Measurements from ENCODE around the gene PCGF2.
"Not testable (repeated sequence)": the region's sequence is repeated elsewhere in the genome, so short reads cannot be mapped to it uniquely, and the experiment has no call there.

Gene PCGF2

DNA sequence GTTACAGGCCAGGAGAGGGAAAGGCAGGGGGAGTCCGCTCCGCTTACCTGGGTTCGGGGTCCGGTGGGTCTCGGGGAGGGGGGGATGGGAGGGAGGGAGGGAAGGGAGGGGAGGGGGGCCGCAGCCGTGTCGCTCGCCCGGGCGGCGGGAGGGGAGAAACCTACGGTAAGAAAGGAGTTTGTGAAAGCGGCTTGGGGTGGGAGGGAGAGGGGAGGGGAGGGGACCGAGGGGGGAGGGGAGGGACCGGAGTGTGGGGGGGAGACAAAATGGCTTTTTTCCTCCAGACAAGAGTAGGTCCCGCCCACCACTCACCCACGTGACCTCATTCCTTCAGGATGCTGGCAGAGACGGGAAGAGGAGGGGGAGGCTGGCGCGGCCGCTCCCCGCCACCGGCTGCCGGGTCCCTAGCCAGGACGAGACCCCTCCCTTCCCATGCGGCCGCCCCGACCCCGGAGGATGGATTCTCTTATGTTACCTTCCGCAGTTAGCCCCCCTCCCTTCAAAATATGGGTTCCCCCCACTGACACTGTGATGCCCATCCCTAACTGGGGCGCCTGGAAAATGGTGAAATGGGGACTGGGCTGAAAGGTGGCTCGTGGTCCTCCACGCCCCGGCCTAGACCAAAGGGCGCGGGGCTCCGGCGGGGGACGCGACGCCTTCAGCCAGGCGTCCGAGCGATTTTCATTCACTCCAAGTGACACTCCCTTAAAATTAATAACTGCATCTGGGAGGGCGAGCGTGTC is at the start of gene PCGF2:
PCGF2 (minus strand) TSS at position 188 of the 743 bp plus-strand sequence. CDS start 7,934 bp downstream, outside the sequence.
- peak; percentile 88 for DNase-seq

DNA sequence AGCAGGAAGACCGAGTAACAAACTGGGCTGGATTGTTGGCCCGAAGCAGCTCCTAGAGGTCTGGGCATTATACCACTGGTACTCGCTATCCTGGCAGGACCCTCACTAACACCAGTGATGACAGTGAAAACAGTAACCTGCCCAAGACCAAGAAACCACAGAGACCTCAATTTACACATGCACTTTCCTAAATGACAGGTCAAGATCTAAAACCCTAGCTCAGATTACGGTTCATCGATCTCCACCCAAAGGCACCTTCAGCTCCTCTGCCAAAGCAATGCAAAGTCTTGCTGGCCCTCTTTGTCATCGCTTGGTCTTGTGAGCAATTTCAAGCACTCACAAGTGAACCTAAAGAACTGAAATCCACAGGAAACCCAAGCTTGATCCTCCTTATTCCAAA is 49.7 kb upstream of the PCGF2 start:
- DNase-seq: no peak

DNA sequence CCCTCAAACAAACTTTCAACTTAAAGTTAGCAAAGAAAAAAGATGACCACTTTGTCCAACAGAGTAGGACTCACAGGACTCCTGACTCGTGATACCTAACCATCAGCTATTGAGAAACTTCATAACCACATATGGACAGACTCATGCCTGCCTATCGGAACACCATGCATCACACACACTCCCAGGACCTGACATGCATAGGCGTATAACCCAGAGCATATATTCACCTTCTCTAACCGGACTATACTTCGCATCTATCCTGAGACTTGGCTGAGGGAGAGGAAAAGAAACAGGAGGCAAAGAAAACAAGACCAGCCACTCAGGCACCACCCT is 49.0 kb upstream of the PCGF2 start:
- no peak for DNase-seq

DNA sequence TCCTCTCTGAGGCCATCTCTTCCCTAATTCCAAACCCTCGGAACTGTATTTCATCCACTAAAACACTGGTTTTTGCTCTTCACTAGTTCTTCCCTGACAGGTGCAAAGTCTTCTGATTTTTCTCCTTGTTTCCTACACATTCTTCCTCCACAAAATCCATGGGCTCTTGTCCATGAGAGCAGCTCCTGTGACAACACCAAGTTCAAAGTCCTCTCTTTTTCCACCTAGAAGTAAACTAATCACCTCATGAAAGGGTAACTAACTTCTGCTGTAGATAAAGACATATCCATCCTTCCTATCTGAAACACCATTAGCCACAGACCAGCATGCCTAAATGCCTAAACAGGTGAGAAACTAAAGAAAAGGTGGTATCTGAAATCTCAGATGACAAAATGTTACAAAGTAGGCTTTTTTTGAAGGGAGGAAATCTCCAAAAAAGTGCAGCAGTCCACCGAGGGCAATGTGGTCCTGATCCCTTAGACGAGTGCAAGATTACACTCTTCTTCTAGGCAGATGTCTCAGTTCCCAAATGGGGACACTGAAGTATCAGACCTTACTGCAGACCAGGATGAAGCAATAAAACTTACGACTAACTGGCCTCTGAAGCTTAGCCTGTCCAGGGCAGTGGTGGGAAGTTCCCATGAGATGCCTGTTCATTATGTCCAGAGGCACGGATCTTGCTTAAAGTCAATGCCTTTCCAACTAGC is 48.5 kb upstream of the PCGF2 start:
- DNase-seq: no peak

DNA sequence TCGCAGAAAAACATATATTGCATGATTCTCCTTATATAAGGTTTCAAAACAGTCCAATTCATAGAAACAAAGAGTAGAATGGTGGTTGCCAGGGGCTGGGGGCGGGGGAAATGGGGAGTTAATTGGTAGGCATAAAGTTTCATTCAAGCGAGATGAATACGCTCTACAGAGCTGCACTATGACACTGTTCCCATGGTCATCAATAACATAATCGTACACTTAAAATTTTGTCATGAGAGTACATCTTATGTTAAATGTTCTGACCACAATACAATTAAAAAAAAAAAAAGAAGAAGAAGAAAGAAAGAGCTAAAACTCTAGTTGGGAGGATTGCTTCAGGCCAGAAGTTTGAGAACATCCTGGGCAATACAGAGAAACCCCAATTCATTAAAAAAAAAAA is 46.1 kb upstream of the PCGF2 start:
- no peak for DNase-seq

DNA sequence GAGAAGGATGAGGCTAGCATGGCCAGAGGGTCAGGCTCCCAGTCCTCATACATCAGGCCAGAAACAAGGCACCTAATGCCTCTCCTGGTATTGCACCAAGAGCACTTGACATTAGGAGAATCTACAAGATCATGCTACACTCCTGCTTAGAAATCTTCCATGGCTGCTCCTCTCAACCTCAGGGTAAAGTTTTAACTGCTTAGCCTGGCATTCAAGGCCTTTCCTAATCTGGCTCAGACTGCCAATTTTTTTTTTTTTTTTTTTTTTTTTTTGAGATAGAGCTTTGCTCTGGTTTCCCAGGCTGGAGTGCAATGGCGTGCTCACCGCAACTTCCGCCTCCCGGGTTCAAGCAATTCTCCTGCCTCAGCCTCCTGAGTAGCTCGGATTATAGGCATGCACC is 43.0 kb upstream of the PCGF2 start:
- no peak for DNase-seq

DNA sequence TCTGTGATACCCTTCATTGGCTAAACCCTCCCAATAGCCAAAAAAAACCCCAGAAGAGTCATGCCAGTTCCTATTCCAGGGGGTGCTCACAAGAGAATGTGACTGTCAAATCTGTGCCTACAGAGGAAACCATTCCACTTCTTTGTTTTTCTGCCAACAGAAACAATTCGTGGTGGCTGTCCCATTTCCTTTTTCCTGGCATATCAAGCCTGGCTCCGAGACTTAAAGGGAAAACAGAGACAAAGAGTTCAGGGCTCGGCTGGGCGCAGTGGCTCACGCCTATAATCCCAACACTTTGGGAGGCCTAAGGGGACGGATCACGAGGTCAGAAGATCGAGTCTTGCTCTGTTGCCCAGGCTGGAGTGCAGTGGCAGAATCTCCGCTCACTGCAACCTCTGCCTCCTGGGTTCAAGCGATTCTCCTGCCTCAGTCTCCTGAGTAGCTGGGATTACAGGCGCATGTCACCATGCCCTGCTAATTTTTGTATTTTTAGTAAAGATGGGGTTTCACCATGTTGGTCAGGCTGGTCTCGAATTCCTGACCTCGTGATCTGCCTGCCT is 42.1 kb upstream of the PCGF2 start:
- not testable (repeated sequence) for DNase-seq

DNA sequence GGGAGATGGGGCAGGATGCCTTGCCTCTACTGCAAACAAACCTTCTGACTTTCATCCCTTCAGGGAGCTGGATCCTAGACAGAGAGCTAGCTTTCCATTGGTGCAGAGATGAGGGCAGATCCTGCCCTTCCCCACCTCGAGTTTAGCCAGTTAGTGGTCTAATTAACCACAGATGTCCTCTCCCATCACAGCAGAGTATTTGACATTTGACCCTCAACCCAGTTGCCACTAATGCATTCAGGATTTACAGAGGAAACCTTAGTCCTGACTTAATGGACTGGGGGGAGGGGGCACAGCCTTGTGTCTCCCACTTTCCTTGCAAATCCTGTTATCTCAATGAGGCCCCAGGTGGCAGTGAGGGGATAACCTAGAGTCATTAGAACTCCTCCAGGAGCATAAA is 41.0 kb upstream of the PCGF2 start:
- no peak for DNase-seq

DNA sequence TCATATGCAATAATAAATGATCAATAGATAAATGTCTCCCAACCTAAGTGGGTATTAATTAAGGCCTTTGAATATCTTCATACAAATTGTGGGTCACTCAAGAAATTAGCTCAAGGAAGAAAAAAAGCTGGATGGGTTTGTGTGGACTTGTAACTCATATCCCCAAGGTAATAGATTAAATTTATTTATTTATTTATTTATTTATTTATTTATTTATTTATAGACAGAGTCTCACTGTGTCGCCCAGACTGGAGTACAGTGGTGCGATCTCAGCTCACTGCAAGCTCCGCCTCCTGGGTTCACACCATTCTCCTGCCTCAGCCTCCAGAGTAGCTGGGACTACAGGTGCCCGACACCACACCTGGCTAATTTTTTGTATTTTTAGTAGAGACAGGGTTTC is 39.9 kb upstream of the PCGF2 start:
- not testable (repeated sequence) for DNase-seq

DNA sequence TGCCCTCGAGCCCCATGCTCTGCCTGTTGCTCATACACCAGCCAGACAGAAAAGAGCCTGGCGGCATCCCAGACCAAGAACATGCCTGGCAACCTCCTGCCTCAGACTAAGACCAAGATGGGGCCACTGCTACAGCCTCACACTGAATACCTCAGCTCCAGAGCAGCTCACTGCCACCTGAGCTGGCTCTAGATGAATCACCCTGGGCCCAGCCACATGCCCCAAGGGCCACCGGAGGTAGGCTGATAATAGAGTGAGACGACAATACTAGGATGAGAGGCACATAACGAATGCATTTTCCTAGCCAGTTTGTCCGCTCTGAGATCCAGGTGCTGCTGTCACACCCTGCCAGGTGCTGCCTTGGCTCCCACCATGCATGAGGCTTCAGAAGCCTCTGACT is 38.2 kb upstream of the PCGF2 start:
- no peak for DNase-seq

DNA sequence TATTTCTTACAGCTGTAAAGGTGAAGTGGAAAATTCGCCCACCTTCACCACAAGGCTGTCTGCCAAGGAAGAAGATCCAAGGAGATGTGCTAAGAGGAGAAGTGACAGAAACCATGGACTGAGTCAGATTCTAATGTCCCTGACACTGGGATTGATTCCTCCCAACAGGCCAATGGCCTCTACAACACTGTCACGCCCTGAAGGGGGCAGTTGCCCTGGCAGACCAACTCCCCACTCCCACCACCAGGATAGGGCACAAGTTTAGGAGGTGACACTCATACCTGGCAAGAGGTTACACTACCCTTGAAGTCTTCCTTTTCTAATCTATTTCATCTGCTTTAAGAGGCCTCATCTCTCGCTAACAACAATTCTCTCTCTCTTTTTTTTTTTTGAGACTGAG is 35.1 kb upstream of the PCGF2 start:
- DNase-seq: no peak

DNA sequence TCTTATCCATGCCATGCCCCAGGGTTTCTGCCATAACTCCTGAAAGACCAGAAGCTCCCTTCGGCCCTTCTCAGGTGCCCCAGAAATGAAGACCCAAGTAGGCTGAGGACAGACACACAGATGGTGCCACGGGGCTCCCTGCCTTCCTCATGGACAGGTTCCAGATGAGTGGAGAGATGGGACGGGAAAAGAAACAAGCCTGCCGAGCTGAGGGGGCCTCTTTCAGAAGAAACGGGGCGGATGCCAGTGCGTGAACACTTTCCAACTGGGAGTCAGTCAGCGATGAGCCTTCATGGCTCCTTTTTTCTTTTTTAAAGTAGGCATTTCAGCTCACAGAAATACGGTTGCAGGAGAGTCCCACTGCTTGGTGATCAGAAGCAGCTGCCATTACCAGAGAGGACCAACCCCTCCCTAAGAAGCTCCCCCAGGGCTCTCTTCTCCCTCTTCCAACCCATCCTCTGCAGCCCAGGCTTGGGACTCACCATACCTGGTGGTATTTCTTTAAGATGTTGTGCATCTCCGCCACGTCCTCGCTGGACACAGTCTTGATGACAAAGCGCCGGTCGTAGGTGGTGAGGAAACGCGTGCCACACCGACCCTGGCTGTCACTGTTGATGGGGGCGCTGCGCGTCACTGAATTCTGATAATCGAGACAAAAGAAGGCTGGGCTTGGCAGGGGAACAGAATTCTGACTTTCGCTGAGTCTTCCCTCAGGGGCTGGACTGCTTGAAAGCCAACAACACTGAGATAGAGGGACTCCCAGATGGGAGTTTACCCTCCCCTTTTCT is 32.0 kb upstream of the PCGF2 start:
- DNase-seq: no peak

DNA sequence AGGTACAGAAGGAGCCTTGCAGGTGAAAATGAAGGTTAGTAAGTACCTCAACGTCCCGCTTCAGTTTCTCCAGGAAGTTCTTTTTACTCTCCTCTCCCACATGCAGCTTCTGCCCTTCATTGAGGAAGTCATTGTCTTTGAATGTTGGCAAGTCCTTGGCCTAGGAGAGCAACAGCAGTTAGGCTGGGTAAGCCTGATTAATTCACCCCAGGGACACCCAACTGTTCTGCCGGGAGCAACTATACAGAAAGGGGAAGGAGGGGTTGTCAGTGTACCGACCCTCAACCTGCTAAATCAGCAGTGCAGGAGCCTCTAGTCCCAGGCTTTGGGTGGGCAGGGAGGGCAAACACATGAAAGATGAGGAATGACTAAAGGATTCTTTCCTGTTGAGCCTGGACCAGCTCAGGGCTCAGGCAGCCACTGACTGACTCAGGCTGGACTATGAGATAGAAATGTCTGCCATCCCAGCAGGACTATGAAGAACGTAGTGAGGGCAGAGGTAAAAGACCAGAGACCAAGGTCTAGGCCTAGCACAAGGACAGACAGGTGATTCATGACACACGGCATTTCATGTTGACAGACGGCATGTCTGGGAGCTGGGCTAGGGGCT is 29.6 kb upstream of the PCGF2 start:
- no peak for DNase-seq

DNA sequence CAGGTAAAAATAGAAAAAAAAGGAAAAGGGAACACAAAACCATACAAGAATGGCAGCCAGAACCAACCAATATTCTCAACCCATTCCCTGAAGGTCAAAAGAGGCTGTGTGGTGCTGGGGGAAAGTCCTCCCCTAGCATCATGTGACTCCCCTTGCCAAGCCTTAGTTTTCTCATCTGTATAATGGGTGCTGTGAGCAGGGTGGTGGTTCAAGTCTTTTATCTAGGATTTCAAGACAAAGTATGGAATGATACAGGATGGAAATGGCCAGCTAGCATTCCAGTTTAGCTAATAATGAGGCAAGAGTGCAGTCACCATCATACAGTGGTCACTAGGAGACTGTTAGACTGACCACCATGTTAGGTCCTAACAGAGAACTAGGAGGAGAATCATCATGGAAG is 25.1 kb upstream of the PCGF2 start:
- no peak for DNase-seq

DNA sequence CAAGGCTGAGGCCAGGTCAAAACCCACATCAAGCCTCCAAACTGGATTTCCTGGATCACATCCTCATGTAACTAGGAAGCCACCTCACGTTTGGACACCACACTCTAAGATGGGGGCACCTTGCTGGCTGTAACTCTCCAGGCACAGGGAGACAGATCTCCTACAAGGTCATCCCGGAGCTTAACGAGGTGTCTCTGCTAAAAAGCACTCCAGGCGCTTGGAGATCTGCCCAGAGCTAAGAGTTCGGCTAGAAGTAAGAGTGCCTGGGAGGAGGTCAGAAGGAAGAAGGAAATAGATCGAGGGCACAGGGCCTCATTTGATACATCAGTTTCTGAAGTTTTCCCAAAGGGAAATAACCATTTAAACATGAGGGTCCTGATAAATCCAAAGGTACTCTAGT is 20.3 kb upstream of the PCGF2 start:
- no peak for DNase-seq

DNA sequence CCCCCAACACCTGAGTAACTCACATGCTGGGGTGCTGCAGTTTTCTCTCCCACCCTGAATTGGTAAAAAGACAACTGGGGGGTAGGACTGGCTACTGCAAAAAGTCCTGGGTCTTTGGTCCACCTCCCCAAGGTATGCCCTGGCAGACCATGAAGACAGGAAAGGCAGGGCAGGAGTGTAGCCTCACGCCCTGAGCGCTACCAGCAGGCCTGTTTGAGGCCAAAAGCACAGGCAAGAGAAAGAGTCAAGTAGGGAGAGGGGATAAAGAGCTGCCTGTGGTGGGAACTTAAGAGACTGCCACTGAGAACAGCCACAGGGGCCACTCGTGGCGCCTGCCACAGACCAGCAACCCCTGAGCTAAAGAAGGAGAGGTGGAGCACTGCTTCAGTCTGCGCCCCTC is 18.2 kb upstream of the PCGF2 start:
- no peak for DNase-seq

DNA sequence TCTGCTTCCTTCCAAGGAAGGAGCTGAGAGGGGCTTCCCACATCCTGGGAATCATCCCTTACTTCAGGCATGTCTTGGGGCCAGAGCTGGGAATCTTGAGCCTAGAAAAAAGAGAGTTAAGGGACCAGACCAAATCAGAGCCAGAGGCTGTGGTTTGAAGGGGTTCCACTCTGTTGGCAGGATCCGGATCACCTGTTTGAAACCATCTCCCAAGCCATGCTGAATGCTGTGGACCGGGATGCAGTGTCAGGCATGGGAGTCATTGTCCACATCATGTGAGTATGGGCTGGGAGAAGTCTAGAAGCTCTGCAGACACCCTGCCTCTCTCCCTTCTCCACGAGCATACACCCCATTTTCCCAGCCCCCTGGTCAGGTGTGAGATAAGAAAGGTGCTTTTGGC is 14.1 kb upstream of the PCGF2 start:
- no peak for DNase-seq

DNA sequence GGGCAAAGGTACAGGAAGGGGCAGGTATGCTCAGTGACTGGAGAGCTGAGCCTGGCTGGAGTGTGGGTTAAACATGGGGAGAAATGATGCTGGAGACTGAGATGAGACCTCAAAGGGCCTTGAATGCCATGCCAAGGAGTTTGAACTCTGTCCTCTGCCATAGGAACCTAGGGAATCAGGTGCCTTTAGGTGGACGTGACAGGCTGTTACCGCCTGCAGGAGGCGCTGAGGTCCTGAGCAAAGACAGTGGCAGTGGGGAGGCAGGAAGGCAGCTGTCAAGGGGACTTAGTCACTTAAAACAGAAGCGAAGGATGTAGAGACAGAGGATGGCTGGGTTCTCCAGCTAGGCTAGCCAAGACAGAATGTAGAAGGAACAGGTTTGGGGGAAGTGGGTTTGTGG is 13.5 kb upstream of the PCGF2 start:
- DNase-seq: peak; percentile 4

DNA sequence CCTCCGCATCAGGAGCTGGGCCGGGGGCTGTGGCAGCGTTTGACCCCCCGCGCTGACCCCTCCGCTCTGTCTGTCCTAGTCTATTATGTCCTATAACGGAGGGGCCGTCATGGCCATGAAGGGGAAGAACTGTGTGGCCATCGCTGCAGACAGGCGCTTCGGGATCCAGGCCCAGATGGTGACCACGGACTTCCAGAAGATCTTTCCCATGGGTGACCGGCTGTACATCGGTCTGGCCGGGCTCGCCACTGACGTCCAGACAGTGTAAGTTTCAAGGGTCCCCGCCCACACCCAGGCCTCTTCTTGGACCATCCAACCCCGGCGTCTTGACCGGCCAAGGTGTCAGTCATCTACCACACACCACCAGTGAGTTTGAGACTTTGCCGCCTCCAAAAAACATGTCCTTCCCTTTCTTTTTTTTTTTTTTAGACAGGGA is 5.0 kb upstream of the PCGF2 start:
- DNase-seq: no peak

DNA sequence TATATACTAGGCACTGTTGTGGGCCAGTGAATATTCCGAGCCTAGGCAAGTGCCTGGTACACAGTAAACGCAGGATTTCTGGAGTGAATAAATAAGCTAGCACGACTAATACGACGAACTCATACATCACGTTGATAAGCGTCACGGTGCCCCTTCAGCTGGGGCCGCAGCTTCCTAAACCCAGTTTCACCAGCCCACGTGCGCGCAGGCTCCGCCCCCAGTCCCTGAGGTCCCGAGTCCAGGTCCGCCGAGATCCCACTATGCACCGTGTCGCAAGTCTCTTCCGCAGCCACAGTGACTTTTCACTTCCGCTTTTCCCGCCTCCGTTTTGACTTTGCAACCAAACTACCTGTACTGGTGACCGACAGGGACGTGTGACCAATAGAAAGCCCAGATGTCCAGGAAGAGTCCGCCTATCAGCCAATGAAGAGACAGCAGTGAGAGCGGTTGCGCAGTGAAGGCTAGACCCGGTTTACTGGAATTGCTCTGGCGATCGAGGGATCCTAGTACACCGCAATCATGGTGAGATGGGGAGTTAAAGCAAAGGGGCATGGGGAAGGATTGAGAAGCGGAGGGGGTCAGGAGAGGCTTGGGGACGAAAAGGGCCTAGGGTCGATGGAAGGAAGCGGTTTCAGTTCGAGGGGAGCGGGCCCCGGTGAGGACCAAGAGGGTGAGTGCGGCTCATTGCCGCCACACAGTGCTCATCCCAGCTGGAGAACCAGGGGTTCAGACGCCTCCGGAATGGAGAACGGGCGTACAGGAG is 4.4 kb upstream of the PCGF2 start, which contains the start of gene PSMB3:
PSMB3 (plus strand) TSS at position 434 of the 763 bp plus-strand sequence; CDS start at position 520, 86 bp downstream.
- peak; percentile 100 for DNase-seq

DNA sequence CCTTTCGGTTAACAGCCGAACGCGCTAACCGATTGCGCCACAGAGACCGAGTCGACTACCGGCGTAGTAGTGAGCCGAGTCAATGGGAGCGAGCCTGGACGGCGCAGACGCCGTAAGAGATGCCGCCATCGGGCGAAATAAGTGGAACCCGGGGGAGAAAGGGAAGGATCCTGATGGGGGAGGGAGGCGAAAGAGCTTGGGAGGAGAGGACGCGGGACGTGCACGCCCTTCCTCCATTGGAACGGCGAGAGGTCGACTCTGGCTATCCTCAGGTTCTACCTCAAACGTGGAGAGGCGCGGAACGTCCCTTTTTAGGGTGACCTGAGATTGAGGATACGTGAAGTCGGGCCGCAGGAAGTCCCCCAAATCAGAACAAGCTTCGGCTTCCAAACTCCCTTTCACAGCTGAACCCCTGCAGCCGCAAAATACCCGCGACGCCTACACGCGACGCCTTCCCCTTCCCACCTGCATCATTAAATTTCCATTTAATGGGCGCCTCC is 3.7 kb upstream of the PCGF2 start:
- DNase-seq: peak; percentile 81

Measured in NCI-H1694 treated with DMSO at 0.1 percent for 48 hours (cell line).